ENCODE results near the gene DLGAP1. TPM values are rescaled to one million over a fixed set of nuclear protein-coding genes. Genes with fewer than 3 reads are reported as not detected.

DLGAP1 gene
- total RNA-seq, 1 experiment from 2014 or later = 0.07 TPM

DNA sequence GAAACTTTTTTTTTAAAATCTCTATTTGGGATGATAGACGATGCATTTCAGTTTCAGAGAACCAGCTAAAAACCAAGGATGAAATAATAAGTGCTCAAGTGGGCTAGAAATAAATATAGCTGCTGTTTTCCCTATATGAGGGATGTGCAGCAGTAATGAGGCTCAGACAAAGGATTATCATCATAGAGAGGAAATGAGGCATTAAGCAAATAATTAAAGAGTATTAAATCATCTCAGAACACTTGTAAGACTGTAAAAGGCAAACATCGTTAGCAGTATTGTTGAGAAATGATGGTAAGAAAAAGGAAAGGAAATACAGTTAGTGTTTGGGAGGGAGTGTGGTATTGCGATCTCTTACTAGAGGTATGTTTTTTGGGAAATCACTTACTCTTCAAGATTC lies 771.6 kb downstream of the DLGAP1 start:
- Mint-ChIP-seq H3K4me1 (ENCODE audit: low read depth, unreplicated experiment) (no peaks in the 10 kb centered on the region), H3K9me3 (ENCODE audit: unreplicated experiment) (peaks cover 10% of the 10 kb centered on the region), H3K27me3 (ENCODE audit: insufficient read depth, unreplicated experiment) (no peaks in the 10 kb centered on the region), H3K27ac (ENCODE audit: unreplicated experiment) (no peak overlapping the region), H3K4me3 (ENCODE audit: unreplicated experiment) (no peak overlapping the region), H3K36me3 (ENCODE audit: insufficient read depth, unreplicated experiment) (no peaks in the 10 kb centered on the region)
- POLR2A ChIA-PET = interaction anchor here (0.6 kb wide), 1 partner anchor 158 kb away, joined by 5 read pairs; no protein-coding TSS in a partner anchor
- Histone ChIP-seq H3K4me3 (ENCODE audit: low read depth, low read length) (no peak overlapping the region), H3K9me3 (peaks cover 5% of the 10 kb centered on the region; the same call in 1 of the 2 replicates), H3K4me1 (peaks cover 6% of the 10 kb centered on the region), H3K36me3 (ENCODE audit: control insufficient read depth, insufficient read depth, low read length) (no peaks in the 10 kb centered on the region), H3K27me3 (replicated peaks; ENCODE audit: control insufficient read depth, insufficient read depth, low read length) (no peaks in the 10 kb centered on the region)
- CTCF ChIA-PET = no interaction called here
- BruUV-seq (replicated peaks) = no TSS peak
- no peak for DNase-seq
- intact Hi-C loops (cut with micrococcal nuclease; ENCODE audit: unreplicated experiment) = no loop called here
- TF ChIP-seq, protein P1, sequence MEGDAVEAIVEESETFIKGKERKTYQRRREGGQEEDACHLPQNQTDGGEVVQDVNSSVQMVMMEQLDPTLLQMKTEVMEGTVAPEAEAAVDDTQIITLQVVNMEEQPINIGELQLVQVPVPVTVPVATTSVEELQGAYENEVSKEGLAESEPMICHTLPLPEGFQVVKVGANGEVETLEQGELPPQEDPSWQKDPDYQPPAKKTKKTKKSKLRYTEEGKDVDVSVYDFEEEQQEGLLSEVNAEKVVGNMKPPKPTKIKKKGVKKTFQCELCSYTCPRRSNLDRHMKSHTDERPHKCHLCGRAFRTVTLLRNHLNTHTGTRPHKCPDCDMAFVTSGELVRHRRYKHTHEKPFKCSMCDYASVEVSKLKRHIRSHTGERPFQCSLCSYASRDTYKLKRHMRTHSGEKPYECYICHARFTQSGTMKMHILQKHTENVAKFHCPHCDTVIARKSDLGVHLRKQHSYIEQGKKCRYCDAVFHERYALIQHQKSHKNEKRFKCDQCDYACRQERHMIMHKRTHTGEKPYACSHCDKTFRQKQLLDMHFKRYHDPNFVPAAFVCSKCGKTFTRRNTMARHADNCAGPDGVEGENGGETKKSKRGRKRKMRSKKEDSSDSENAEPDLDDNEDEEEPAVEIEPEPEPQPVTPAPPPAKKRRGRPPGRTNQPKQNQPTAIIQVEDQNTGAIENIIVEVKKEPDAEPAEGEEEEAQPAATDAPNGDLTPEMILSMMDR (IDR thresholded peaks at IDR 0.05; ENCODE audit: insufficient read depth in 1 of 2, low read depth in 1 of 2, low read length in 1 of 2, severe bottlenecking in 1 of 2, unreplicated experiment in 1 of 2) = no peak

DNA sequence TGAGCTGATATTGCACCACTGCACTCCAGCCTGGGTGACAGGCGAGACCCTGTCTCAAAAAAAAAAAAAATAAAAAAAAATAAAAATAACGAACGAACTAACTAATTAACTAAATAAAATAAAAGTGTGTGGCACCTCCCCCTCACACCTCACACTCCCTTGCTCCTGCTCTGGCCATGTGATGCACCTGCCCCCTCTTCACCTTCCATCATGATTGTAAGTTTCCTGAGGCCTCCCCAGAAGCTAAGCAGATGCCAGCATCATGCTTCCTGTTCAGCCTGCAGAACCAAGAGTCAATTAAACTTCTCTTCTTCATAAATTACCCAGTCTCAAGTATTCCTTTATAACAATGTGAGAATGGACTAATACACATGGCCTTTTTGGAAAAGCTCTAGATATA lies 773.0 kb downstream of the DLGAP1 start:
- Mint-ChIP-seq H3K27ac (ENCODE audit: unreplicated experiment) (no peak overlapping the region), H3K27me3 (ENCODE audit: insufficient read depth, unreplicated experiment) (no peaks in the 10 kb centered on the region), H3K4me1 (ENCODE audit: low read depth, unreplicated experiment) (no peaks in the 10 kb centered on the region), H3K4me3 (ENCODE audit: unreplicated experiment) (no peak overlapping the region), H3K36me3 (ENCODE audit: insufficient read depth, unreplicated experiment) (no peaks in the 10 kb centered on the region), H3K9me3 (ENCODE audit: unreplicated experiment) (peaks cover 10% of the 10 kb centered on the region)
- Histone ChIP-seq H3K4me1 (no peaks in the 10 kb centered on the region), H3K27me3 (replicated peaks; ENCODE audit: control insufficient read depth, insufficient read depth, low read length) (no peaks in the 10 kb centered on the region), H3K9me3 (peaks cover 5% of the 10 kb centered on the region; the same call in 1 of the 2 replicates), H3K36me3 (ENCODE audit: control insufficient read depth, insufficient read depth, low read length) (no peaks in the 10 kb centered on the region), H3K4me3 (ENCODE audit: low read depth, low read length) (no peak overlapping the region)
- ChIA-PET CTCF (no interaction called here), POLR2A (no interaction called here)
- TF ChIP-seq, protein P1 (IDR thresholded peaks at IDR 0.05; ENCODE audit: insufficient read depth in 1 of 2, low read depth in 1 of 2, low read length in 1 of 2, severe bottlenecking in 1 of 2, unreplicated experiment in 1 of 2) = no peak
- intact Hi-C loops (cut with micrococcal nuclease; ENCODE audit: unreplicated experiment) = no loop called here
- no peak for DNase-seq
- BruUV-seq (replicated peaks) = no TSS peak

DNA sequence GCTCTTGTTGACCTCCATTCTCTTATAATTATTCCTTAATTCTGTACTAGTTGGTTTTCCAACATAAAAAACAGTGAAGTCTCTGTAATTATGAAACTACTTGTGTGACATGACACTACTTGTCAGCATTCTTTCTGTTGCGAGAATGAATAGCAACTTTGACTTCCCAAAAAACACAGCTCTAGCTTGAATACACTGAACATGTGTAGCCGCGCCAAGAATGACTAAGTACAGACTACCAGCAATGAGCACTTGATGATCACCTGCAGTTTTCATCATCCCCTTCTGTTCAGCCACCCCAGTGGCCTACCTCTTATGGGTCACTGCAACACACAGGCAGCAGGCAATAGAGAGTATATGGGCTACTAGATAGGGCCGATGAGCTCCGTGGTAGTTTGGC lies 775.9 kb downstream of the DLGAP1 start:
- ChIA-PET CTCF (no interaction called here), POLR2A (no interaction called here)
- no peaks in the 10 kb centered on the region for H3K36me3 ChIP-seq (ENCODE audit: control insufficient read depth, insufficient read depth, low read length)
- no peaks in the 10 kb centered on the region for H3K27me3 ChIP-seq (replicated peaks; ENCODE audit: control insufficient read depth, insufficient read depth, low read length)
- H3K4me1 ChIP-seq = no peaks in the 10 kb centered on the region
- TF ChIP-seq, protein P1 (IDR thresholded peaks at IDR 0.05; ENCODE audit: insufficient read depth in 1 of 2, low read depth in 1 of 2, low read length in 1 of 2, severe bottlenecking in 1 of 2, unreplicated experiment in 1 of 2) = no peak
- no peak overlapping the region for H3K4me3 ChIP-seq (ENCODE audit: low read depth, low read length)
- Mint-ChIP-seq H3K27ac (ENCODE audit: unreplicated experiment) (no peak overlapping the region), H3K36me3 (ENCODE audit: insufficient read depth, unreplicated experiment) (no peaks in the 10 kb centered on the region), H3K4me3 (ENCODE audit: unreplicated experiment) (no peak overlapping the region), H3K4me1 (ENCODE audit: low read depth, unreplicated experiment) (no peaks in the 10 kb centered on the region), H3K27me3 (ENCODE audit: insufficient read depth, unreplicated experiment) (no peaks in the 10 kb centered on the region), H3K9me3 (ENCODE audit: unreplicated experiment) (peaks cover 21% of the 10 kb centered on the region)
- no peak for DNase-seq
- intact Hi-C loops (cut with micrococcal nuclease; ENCODE audit: unreplicated experiment) = no loop called here
- BruUV-seq (replicated peaks) = no TSS peak
- H3K9me3 ChIP-seq = peaks cover 6% of the 10 kb centered on the region; the same call in 1 of the 2 replicates

All from Caco-2 (cell line).